Stimulated activated naive CD8-positive, alpha-beta T cell treated with anti-CD3 and anti-CD28 coated beads, Interleukin-15, Interleukin-2, amounts not matched to agents 100 ng/mL and 50 ng/mL, for 24 hours (primary cell): ENCODE results near the gene CD320.
A peak's percentile ranks its signal among the peaks of the same experiment; 100 is the strongest.
"Not testable (repeated sequence)": the region's sequence is repeated elsewhere in the genome, so short reads cannot be mapped to it uniquely, and the experiment has no call there.

Experiments used
- H3K27ac Mint-ChIP-seq: one replicate; pipeline ENCODE4 v1.8.0; 2021; ENCODE audit warnings: mild to moderate bottlenecking, mixed read lengths
- H3K27me3 Mint-ChIP-seq: one replicate; pipeline ENCODE4 v1.8.0; 2021; ENCODE audit warnings: mixed read lengths
- H3K36me3 Mint-ChIP-seq: one replicate; pipeline ENCODE4 v1.8.0; 2021; ENCODE audit warnings: low read depth, mixed read lengths
- H3K4me1 Mint-ChIP-seq: one replicate; pipeline ENCODE4 v1.8.0; 2021; ENCODE audit warnings: low read depth, mixed read lengths
- H3K4me3 Mint-ChIP-seq: one replicate; pipeline ENCODE4 v1.8.0; 2021; ENCODE audit warnings: mild to moderate bottlenecking, mixed read lengths
- H3K9me3 Mint-ChIP-seq: one replicate; pipeline ENCODE4 v1.8.0; 2021; ENCODE audit warnings: mixed read lengths

The CD320 gene

DNA sequence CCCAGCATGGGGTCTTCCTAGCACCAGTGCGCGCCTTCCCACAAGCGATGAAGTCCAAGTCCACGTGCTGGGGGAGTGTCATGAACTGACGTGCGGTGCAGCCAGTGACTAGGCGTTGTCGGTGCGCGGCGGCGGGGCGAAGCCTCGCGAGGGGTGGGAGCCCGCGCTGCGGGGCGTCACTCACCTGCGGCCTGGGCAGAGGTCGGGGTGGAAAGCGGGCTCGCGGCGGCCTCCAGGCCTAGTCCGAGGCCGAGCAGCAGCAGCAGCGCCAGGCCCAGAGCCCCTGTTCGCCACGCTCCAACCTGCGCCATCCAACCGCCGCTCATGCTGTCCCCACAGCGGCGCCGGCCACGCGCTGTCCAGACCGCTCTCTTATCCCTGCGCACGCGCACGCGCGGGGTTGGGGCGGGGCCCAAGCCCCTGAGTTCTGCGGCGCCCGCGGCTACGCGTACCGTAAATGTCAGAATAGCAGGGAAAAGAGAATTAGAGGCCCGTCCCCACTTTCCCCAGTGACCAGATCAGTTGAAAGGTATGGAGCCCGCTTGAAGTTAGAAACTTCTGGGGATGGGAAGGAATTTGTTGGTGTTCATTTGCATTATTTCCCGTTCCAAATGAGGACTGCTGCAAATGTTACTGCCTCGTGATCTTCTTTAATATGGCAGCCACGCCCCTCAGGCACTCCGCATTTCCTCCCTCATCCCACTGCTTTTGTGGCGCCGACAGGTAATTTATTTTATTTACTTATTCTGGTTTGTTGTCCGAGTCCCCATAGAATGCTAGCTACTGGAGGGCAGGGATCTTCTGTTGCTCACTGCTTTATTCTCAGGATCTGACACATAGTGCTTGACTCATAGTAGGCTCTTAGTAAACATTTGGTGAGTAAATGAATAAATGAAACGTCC lies at the start of gene CD320:
TSS of gene CD320 (minus strand) at position 394 of the 902 bp plus-strand sequence. CDS start at position 326, 68 bp downstream.
- H3K36me3 Mint-ChIP-seq: peaks cover 43% of the 10 kb centered on the region
- H3K4me3 Mint-ChIP-seq: peak within 1 kb of the TSS; percentile 97
- no peaks in the 10 kb centered on the region for H3K9me3 Mint-ChIP-seq
- peak within 1 kb of the TSS; percentile 98 for H3K27ac Mint-ChIP-seq
- peaks cover 39% of the 10 kb centered on the region for H3K4me1 Mint-ChIP-seq
- H3K27me3 Mint-ChIP-seq: no peaks in the 10 kb centered on the region

DNA sequence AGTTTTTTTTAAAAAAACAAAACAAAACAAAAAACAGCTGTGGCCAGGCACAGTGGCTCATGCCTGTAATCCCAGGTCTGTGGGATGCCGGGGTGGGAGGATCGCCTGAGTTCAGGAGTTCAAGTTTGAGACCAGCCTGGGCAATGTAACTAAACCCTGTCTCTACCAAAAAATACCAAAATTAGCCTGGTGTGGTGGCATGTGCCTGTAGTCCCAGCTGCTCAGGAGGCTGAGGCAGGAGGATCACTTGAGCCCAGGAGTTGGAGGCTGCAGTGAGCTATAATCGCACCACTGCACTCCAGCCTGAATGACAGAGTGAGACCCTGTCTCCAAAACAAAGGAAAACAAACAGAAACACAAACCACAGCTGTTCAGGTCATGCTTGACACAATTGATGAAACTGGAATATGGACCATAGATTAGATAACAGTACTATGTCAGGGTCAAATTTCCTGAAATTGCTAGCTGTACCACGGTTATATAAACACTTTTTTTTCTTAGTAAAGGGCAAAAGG lies 48.9 kb upstream of the CD320 start:
- H3K4me1 Mint-ChIP-seq: peaks cover 21% of the 10 kb centered on the region
- H3K4me3 Mint-ChIP-seq: no peak overlapping the region
- H3K27me3 Mint-ChIP-seq: peaks cover 14% of the 10 kb centered on the region
- no peaks in the 10 kb centered on the region for H3K9me3 Mint-ChIP-seq
- no peak overlapping the region for H3K27ac Mint-ChIP-seq
- no peaks in the 10 kb centered on the region for H3K36me3 Mint-ChIP-seq

DNA sequence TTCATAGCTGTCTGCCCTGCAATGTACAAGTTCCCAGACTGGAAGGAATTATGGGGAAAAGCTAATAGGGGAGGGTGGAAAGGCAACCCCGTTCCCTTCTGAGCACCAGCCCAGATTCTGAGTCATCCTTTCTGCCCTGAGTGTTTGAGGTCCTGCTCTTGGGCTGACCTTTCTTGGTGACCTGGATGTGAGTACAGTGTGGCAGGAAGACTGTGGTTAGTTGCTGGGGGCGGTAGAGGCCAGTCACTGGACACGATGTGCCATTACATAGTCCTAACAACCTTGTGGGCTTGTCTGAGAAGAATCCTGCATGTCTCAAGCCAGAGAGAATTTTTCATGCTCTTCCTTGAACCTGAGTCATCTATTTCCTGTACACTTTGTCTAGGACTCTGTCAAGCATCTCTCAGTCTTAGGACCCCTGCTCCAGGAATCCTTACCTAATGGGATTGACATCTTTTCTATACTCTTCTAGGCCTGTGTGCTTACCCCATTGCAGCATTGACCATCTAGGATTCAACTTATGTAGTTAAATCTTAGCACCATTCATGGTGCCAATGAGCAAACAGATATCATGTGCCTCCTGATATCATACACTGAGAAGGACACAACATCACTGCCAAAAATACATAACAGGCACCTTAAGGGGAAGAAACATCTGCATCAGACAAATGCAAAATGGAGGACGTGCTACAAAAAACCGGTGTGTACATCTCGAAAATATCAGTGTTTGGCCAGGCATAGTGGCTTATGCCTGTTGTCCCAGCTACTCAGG lies 47.7 kb upstream of the CD320 start:
- H3K36me3 Mint-ChIP-seq: no peaks in the 10 kb centered on the region
- peaks cover 14% of the 10 kb centered on the region for H3K27me3 Mint-ChIP-seq
- no peak overlapping the region for H3K27ac Mint-ChIP-seq
- H3K4me1 Mint-ChIP-seq: peaks cover 16% of the 10 kb centered on the region
- H3K4me3 Mint-ChIP-seq: no peak overlapping the region
- H3K9me3 Mint-ChIP-seq: no peaks in the 10 kb centered on the region

DNA sequence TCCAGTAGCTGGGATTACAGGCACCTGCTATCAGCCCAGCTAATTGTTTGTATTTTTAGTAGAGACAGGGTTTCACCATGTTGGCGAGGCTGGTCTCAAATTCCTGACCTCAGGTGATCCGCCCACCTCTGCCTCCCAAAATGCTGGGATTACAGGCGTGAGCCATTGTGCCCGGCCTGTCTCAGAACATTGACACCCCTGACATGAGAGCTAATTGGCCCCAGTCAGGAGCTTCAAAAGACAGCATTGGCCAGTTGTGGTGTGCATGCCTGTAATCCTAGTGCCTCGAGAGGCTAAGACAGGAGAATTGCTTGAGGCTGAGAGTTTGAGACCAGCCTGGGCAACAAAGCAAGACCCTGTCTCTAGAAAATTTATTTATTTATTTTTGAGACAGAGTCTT lies 44.7 kb upstream of the CD320 start:
- H3K4me3 Mint-ChIP-seq, H3K27ac Mint-ChIP-seq, H3K9me3 Mint-ChIP-seq, H3K36me3 Mint-ChIP-seq: not testable (repeated sequence)
- H3K27me3 Mint-ChIP-seq: peaks cover 26% of the 10 kb centered on the region
- H3K4me1 Mint-ChIP-seq: peaks cover 16% of the 10 kb centered on the region

DNA sequence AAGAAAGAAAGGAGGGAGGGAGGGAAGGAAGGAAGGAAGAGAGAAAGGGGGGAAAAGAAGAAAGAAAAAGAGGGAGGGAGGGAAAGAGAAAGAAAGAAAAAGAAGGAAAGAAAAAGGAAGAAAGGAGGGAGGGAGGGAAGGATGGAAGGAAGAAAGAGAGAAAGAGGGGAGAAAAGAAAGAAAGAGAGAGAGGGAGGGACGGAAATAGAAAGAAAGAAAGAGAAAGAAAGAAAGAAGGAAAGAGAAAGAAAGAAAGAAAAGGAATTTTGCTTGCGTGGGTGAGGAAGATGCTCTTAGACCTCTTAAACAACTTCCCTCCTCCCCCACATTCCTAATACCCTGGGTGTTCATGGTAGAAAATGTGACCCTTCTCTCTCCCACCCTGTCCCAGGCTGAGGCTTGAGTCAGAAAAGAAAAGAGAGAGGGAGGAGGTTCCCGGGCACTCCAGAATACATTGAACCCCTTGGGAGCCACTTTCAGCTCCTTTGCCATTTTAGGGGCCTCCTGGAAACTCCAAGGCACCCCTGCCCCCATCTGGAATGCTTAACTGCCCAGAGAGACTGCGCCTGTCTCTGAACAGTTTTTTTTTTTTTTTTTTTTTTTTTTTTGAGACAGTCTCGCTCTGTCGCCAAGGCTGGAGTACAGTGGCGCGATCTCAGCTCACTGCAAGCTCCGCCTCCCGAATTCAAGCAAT lies 44.1 kb upstream of the CD320 start:
- no peak overlapping the region for H3K27ac Mint-ChIP-seq

DNA sequence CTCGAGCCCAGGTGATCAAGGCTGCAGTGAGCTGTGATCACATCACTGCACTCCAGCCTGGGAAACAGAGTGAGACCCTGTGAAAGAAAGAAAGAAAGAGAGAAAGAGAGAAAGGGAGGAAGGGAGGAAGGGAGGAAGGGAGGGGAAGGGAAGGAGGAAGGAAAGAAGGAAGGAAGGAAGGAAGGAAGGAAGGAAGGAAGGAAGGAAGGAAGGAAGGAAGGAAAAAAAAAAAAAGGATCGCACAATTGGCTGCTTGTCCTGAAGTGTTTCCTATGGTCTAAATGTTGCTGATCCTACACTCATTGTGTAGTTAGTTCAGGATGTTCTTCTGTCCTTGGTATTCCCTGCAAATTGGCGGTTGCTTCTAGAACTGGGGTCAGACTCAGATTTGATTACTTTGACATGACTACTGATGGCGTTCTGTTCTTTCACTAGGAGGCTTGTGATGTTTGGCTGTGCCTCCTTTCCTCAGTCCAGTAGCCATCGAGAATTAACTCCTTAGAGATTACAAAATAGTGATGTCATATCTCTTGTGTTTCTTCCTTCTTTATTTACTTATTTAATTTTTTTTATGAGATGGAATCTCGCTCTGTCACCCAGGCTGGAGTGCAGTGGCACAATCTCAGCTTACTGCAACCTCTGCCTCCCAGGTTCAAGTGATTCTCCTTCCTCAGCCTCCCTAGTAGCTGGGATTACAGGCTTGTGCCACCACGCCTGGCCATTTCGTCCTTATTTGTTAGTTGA lies 41.6 kb upstream of the CD320 start:
- H3K9me3 Mint-ChIP-seq: not testable (repeated sequence)

More for the DNA sequence above, 44.1 kb upstream of the CD320 start:
- Mint-ChIP-seq H3K4me1 (peaks cover 16% of the 10 kb centered on the region), H3K36me3 (no peaks in the 10 kb centered on the region), H3K9me3 (no peaks in the 10 kb centered on the region), H3K4me3 (no peak overlapping the region), H3K27me3 (peaks cover 26% of the 10 kb centered on the region)

DNA sequence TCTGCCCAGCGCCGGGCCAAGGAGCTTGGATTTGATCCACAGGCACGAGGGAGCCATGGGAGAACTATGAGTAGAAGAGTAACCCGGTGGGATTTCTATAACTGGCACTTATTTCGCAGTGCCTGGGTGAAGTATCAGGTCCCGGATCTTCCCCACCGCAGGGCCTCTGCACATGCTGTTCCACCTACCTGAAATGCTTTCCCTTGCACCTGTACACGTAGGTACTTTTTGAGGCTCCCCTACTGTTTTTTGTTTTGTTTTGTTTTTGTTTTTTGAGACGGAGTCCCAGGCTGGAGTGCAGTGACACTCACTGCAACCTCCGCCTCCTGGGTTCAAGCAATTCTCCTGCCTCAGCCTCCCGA lies 35.3 kb upstream of the CD320 start:
- peaks cover 18% of the 10 kb centered on the region for H3K4me1 Mint-ChIP-seq
- peak overlapping the region; percentile 64 for H3K4me3 Mint-ChIP-seq
- H3K27ac Mint-ChIP-seq: no peak overlapping the region
- H3K9me3 Mint-ChIP-seq: no peaks in the 10 kb centered on the region
- H3K36me3 Mint-ChIP-seq: no peaks in the 10 kb centered on the region
- peaks cover 17% of the 10 kb centered on the region for H3K27me3 Mint-ChIP-seq

More for the DNA sequence above, 41.6 kb upstream of the CD320 start:
- H3K27me3 Mint-ChIP-seq: peaks cover 26% of the 10 kb centered on the region
- not testable (repeated sequence) for H3K36me3 Mint-ChIP-seq, H3K4me3 Mint-ChIP-seq, H3K27ac Mint-ChIP-seq, H3K4me1 Mint-ChIP-seq

DNA sequence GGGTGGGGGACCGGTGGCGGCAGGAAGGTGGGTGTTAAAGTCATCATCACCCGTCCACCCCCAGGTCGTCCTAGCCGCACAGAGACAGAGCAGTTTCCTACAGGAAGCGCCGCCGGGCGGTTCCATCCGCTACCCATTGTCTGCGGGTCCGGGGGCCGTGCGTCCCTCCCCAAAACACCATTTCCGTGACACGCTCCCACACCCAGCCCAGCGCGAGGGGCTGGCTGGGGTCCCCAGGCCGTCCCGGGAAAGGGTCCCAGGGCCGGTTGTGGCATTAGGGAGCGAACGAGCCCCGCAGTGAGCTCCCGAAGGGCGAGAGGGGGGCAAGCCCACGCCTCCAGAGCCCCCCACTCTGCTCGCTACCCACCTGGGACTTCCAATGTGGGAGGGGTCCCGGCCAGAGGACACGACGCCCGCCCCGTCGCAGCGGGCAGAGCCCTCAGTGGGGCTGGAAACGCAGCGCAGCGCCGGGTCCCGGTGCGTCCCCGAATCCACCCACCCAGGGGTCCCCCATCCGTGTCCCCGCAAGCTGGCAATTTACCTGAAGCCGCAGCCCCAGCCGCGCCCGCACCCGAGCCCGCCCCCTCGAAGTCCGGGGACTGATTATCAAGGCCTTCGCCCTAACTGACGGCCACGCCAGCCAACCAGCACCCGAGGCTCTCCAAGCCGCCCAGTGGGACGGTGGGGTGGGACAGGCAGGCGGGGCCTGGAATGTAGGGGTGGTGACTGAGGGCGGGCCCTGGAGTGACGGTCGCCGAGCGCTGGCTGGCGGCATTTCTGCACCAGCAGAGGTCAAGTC lies 34.7 kb upstream of the CD320 start, which contains the start of gene KANK3:
TSS of gene KANK3 (minus strand) at position 579 of the 799 bp plus-strand sequence. CDS start 5,434 bp downstream, outside the sequence.
- Mint-ChIP-seq H3K27ac (no peak within 1 kb of the TSS), H3K4me3 (peak within 1 kb of the TSS; percentile 64), H3K36me3 (no peaks in the 10 kb centered on the region), H3K27me3 (peaks cover 22% of the 10 kb centered on the region), H3K9me3 (no peaks in the 10 kb centered on the region), H3K4me1 (peaks cover 18% of the 10 kb centered on the region)

DNA sequence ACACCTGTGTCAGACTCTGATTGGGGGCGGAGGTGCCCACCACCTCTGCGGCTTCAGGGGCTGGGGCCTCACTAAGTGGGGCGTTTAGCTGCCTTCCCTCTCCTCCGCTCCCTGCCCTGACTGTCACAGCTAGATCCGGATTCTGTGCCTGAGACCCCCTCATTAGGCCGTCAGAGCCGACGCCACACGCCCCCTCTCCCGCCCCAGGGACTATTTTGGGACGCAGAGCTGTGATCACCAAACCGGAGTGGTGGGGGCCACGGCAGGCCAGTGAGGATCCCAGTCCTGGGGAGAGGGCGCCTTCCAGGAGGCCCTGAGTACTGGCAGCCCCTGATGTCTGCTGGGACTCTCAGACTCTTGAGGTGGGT lies 34.1 kb upstream of the CD320 start:
- Mint-ChIP-seq H3K9me3 (no peaks in the 10 kb centered on the region), H3K36me3 (no peaks in the 10 kb centered on the region), H3K4me3 (no peak overlapping the region), H3K4me1 (peaks cover 18% of the 10 kb centered on the region), H3K27me3 (peaks cover 27% of the 10 kb centered on the region), H3K27ac (no peak overlapping the region)

DNA sequence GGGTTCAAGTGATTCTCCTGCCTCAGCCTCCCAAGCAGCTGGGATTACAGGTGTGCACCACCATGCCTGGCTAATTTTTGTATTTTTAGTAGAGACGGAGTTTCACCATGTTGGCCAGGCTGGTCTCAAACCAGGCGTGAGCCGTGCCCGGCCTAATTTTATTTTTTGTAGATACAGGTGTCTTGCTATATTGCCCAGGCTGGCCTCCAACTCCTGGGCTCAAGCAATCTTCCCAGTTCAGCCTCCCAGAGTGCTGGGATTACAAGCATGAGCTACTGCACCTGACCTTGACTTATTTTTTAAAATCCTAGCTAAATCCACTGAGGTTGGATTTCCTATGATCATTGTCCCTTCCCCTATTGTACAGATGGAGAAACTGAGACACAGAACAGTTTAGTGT lies 33.3 kb upstream of the CD320 start:
- H3K4me1 Mint-ChIP-seq: peaks cover 18% of the 10 kb centered on the region
- H3K27me3 Mint-ChIP-seq: peaks cover 31% of the 10 kb centered on the region
- not testable (repeated sequence) for H3K4me3 Mint-ChIP-seq, H3K36me3 Mint-ChIP-seq, H3K9me3 Mint-ChIP-seq, H3K27ac Mint-ChIP-seq

DNA sequence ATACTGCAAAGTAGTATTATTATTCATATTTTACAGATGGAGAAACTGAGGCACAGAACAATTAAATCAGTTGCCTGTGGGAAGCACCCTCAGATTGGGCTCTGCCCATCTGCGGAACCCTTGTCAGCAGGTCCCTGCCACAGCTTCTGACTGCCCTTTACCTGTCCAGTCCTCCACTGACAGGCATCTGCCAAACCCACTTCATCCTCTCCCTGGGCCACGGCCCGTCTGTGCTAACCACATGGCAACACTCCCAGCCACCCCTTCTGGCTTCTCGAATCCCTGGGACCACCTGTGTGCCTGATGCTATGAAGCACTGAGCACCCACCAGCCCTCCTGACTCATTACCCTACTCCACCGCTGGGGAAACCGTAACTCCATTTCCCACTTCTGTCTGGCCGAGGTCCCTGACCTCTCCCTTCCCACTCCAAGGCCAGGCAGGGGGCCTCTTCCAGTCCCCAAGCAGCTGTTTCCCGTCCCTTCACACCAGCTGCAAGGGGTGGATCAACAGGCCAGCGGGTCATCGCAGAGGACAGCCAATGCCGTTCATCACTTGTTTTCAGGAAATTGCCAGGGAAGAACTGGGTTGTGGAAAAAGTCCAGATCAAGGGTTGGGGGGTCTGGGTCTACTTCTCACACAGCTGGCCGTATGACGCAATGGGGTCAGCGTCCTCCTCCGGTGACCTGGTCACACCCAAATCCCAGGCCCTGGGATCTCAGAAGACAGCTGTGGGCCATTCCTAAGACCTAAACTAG lies 32.4 kb upstream of the CD320 start:
- H3K36me3 Mint-ChIP-seq: no peaks in the 10 kb centered on the region

DNA sequence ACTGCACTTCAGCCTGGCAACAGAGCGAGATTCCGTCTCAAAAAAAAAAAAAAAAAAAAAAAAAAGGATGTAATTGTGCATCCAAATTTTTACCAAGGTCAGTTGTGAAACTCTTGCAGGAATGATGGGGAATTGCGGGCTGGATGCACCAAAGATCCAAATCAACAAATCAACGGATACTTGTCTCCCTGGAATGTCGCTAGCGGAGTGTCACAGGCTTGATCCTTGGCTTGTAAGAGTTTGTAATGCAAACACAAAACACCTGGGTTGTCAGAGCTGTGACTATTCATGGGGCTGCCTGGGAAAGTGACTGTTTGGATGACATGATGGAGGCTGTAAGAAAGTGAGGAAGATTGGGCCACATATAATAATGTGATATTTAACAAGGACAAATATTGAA lies 30.7 kb upstream of the CD320 start:
- Mint-ChIP-seq H3K4me3 (no peak overlapping the region), H3K36me3 (no peaks in the 10 kb centered on the region), H3K9me3 (no peaks in the 10 kb centered on the region), H3K4me1 (peaks cover 22% of the 10 kb centered on the region), H3K27ac (no peak overlapping the region), H3K27me3 (peaks cover 41% of the 10 kb centered on the region)

More for the DNA sequence above, 32.4 kb upstream of the CD320 start:
- peak overlapping the region; percentile 52 for H3K27ac Mint-ChIP-seq
- H3K9me3 Mint-ChIP-seq: no peaks in the 10 kb centered on the region
- peaks cover 22% of the 10 kb centered on the region for H3K4me1 Mint-ChIP-seq
- H3K4me3 Mint-ChIP-seq: no peak overlapping the region
- H3K27me3 Mint-ChIP-seq: peaks cover 36% of the 10 kb centered on the region

DNA sequence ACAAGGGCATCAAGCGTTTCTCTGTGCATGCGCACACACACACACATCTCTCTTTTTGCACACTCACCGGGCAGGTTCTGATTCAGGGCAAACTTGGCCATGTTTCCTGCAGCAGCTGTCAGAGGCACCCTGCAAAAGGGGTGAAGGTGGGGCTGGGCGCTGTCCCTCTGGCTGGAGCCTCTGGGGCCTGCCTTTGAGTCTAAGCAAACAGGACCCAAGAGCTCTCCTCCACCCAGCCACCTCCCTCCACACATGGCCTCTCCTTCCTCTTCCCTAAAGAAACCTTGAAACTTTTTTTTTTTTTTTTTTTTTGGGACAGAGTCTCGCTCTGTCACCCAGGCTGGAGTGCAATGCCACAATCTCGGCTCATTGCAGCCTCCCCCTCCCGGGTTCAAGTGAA lies 29.6 kb upstream of the CD320 start:
- no peaks in the 10 kb centered on the region for H3K36me3 Mint-ChIP-seq
- H3K4me3 Mint-ChIP-seq: no peak overlapping the region

More for the DNA sequence above, 29.6 kb upstream of the CD320 start:
- H3K9me3 Mint-ChIP-seq: no peaks in the 10 kb centered on the region
- H3K27ac Mint-ChIP-seq: no peak overlapping the region
- H3K4me1 Mint-ChIP-seq: peaks cover 18% of the 10 kb centered on the region
- peaks cover 41% of the 10 kb centered on the region for H3K27me3 Mint-ChIP-seq
